ENCODE measurements around the gene ASIC2.

DNA sequence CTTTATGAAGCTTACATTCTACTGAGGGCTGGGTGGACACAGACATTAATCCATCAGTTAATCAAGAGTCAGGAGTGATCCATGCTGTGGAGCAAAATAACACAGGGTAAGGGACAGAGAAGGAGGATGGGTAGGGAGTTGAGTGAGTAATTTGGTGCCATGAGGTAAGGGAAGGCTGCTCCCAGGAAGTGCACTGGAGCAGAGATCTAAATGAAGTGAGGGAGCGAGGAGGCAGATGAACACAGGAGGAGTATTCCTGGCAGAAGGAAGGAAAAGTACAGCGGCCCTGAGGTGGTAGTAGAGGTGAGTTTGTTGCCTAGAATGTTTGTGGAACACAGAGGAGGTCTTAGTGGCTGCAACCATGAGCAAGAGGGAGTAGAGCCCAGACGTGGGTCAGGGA lies 34.8 kb downstream of the ASIC2 start:
- no peak for TF ChIP-seq GATA3 (IDR thresholded peaks at IDR 0.05; ENCODE audit: low read depth, low read length)
- no peak for TF ChIP-seq GATA2 (IDR thresholded peaks at IDR 0.05; ENCODE audit: low read depth, low read length)

Measured in SH-SY5Y (cell line).